Thoracic aorta (tissue), 2 donors: Measurements from ENCODE around the gene NRXN3. TPM values are rescaled to one million over a fixed set of nuclear protein-coding genes. Genes with fewer than 3 reads are reported as not detected.

Source experiments
- ATAC-seq: fragments of 150-250 bp; one replicate; pipeline ENCODE4 v1.8.0; 2017; ENCODE audit warnings: low read depth; ENCODE audit not compliant: insufficient number of reproducible peaks, low FRiP score
- DNase-seq: peaks from one replicate; pipeline ENCODE4 v3.0.0-alpha.2; 2020; ENCODE audit warnings: low spot score
- H3K27ac ChIP-seq, 2 donors: fragments of 200-600 bp; sonication (generic); 1 replicate in 1 of 2; 2 replicates in 1 of 2; pipeline ENCODE4 v1.5.1; 2016; ENCODE audit warnings: mild to moderate bottlenecking in 2 of 2, moderate library complexity in 2 of 2
- H3K27me3 ChIP-seq: fragments of 200-600 bp; sonication (generic); replicated peaks from 2 replicates; pipeline ENCODE4 v1.6.0; 2016; ENCODE audit warnings: mild to moderate bottlenecking; ENCODE audit not compliant: insufficient read depth
- H3K36me3 ChIP-seq: fragments of 200-600 bp; sonication (generic); one replicate; pipeline ENCODE4 v1.5.1; 2016
- H3K4me1 ChIP-seq, 2 donors: fragments of 200-600 bp; sonication (generic); 1 replicate in 1 of 2; 2 replicates in 1 of 2; pipeline versions ENCODE4 v1.5.1 to v1.6.0; 2016; ENCODE audit warnings: low read depth in 2 of 2, mild to moderate bottlenecking in 1 of 2; ENCODE audit not compliant: control insufficient read depth in 1 of 2
- H3K4me3 ChIP-seq: fragments of 200-600 bp; sonication (generic); 2 replicates; pipeline ENCODE4 v1.5.1; 2016; ENCODE audit warnings: mild to moderate bottlenecking
- H3K9me3 ChIP-seq: fragments of 200-600 bp; sonication (generic); 2 replicates; pipeline ENCODE4 v1.5.1; 2016
- total RNA-seq, 2 donors: library from RNA; depleted of rRNA; stranded (reverse); fragments of >200 nt; gene quantifications; one replicate each; pipeline versions ENCODE4 v1.1.0 to v1.2.3, GENCODE V29; 2016
- TF ChIP-seq, protein P1 (sequence below): fragments of 200-600 bp; sonication (generic); IDR thresholded peaks from one replicate; pipeline ENCODE4 v1.5.1; 2019; ENCODE audit warnings: antibody characterized with exemption

NRXN3 gene
- total RNA-seq, 2 donors from 2014 or later, result 5.6 to 33.3 TPM

DNA sequence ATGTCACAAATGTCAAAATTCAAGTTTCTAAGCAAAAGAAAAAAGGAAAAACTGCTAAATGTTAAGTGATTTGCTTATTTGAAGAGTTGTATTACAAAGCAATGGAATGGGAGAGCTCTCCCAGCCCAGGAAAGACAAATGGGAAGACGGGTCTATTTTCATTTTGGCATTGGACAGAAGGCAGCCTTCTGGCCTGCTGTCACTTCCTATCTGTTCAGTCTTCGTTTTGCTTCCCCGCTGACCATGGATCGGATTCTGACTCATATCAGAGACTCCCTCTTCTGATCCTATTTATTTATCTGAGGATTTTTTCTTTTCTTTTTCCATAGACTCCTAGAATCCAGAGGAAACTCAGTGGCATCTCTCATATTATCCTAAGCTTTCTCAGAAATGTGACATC lies 1406.3 kb downstream of the NRXN3 start:
- no peaks in the 10 kb centered on the region for H3K27me3 ChIP-seq
- no peak overlapping the region for H3K4me3 ChIP-seq
- DNase-seq (no peak), ATAC-seq (no peak)
- H3K27ac ChIP-seq, result no peak overlapping the region
- no peaks in the 10 kb centered on the region for H3K9me3 ChIP-seq
- no peaks in the 10 kb centered on the region for H3K36me3 ChIP-seq
- H3K4me1 ChIP-seq, result peaks cover 4 to 5% of the 10 kb centered on the region in 2 donors
- TF ChIP-seq, protein P1, sequence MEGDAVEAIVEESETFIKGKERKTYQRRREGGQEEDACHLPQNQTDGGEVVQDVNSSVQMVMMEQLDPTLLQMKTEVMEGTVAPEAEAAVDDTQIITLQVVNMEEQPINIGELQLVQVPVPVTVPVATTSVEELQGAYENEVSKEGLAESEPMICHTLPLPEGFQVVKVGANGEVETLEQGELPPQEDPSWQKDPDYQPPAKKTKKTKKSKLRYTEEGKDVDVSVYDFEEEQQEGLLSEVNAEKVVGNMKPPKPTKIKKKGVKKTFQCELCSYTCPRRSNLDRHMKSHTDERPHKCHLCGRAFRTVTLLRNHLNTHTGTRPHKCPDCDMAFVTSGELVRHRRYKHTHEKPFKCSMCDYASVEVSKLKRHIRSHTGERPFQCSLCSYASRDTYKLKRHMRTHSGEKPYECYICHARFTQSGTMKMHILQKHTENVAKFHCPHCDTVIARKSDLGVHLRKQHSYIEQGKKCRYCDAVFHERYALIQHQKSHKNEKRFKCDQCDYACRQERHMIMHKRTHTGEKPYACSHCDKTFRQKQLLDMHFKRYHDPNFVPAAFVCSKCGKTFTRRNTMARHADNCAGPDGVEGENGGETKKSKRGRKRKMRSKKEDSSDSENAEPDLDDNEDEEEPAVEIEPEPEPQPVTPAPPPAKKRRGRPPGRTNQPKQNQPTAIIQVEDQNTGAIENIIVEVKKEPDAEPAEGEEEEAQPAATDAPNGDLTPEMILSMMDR, result no peak

DNA sequence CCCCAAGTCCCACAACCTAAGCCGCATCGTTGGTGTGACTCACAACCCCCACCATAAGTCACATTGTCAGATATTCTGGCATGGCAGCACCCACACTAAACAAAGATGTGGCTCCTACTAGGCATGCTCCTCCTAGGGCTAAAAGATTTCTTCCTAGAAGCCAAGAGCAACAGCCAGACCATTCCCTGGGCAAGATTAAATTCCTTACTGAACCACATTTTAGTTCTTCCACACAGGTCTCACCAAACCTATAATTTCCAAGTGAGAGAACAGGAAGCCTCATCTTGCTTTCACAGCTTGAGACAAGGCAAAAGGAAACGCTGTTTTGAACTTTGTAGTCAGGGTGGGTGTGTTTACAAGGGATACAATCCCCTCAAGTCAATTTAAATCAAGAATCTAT lies 1408.3 kb downstream of the NRXN3 start:
- DNase-seq (no peak), ATAC-seq (no peak)
- Histone ChIP-seq H3K4me1 (peaks cover 4 to 5% of the 10 kb centered on the region in 2 donors), H3K27ac (no peak overlapping the region), H3K27me3 (no peaks in the 10 kb centered on the region), H3K36me3 (no peaks in the 10 kb centered on the region), H3K4me3 (no peak overlapping the region), H3K9me3 (no peaks in the 10 kb centered on the region)
- TF ChIP-seq, protein P1, result no peak

DNA sequence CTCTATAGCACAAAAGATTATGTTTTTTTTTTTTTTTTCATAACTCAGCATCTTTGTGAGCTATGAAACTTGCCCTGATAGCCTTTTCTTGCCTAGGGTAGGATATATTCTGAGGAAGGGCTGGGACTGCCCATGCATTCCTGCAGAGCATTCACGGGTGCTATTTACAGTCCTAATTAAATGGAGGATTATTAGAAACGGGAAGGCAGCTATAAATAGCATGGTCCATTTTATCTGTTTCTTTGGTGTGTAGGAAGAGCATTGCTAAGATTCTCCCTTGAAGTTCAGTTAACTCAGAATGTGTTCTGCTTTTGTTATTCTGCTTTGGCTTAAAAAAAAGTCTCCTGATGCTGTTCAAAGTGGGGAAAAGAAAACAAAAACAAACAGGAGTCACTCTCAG lies 1410.2 kb downstream of the NRXN3 start:
- Histone ChIP-seq H3K27me3 (no peaks in the 10 kb centered on the region), H3K27ac (no peak overlapping the region), H3K9me3 (no peaks in the 10 kb centered on the region), H3K4me3 (no peak overlapping the region), H3K36me3 (no peaks in the 10 kb centered on the region), H3K4me1 (peaks cover 9 to 24% of the 10 kb centered on the region in 2 donors)
- no peak for DNase-seq
- TF ChIP-seq, protein P1, result no peak
- ATAC-seq, result no peak

DNA sequence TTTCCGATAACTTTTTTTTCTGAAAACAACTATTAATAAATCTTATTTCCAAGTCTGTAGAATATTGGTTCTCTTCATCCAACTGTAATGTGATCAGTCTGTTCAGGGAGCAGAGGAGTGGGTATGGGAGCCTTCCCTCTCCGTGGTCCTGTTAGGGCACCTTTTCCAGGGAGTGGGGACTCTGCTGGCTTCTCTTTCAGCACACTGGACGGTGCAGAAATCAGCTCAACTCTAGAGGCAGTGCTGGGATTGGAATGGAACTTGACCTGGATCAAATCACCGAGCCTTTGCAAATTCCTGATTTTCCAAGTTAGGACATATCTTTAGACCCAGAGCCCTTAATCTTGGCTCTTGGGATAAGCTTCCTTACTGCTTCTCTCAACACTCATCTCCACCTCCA lies 1410.7 kb downstream of the NRXN3 start:
- Histone ChIP-seq H3K4me3 (no peak overlapping the region), H3K27me3 (no peaks in the 10 kb centered on the region), H3K9me3 (no peaks in the 10 kb centered on the region), H3K36me3 (no peaks in the 10 kb centered on the region), H3K27ac (no peak overlapping the region), H3K4me1 (peaks cover 9 to 27% of the 10 kb centered on the region in 2 donors)
- TF ChIP-seq, protein P1, result no peak
- no peak for DNase-seq
- ATAC-seq, result no peak

DNA sequence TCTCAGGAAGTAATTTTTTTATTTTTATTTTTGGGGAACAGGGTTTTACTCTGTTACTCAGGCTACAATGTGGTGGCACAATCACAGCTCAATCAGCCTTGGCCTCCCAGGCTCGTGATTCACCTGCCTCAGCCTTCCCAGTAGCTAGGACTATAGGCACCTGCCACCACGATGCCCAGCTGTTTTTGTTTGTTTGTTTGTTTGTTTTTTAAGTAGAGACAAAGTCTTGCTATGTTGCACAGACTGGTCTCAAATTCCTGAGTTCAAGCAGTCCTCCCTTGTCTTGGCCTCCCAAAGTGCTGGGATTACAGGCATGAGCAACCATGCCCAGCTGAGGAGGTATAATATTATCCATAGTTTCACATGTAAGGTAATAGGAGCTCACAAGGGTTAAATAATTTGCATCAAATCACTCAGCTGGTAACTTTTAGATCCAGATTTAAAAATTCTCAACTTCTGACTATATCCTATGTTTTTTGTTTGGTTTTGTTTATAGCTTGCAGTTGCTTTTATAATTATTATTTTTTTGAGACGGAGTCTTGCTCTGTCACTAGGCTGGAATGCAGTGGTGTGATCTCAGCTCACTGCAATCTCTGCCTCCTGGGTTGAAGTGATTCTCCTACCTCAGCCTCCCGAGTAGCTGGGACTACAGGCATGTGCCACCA lies 1411.9 kb downstream of the NRXN3 start:
- Histone ChIP-seq H3K36me3 (no peaks in the 10 kb centered on the region), H3K9me3 (no peaks in the 10 kb centered on the region), H3K4me1 (peaks cover 9 to 38% of the 10 kb centered on the region in 2 donors), H3K4me3 (no peak overlapping the region), H3K27me3 (no peaks in the 10 kb centered on the region), H3K27ac (no peak overlapping the region)
- no peak for DNase-seq
- TF ChIP-seq, protein P1, result no peak
- ATAC-seq, result no peak
